ENCODE results near the gene CEP112.

Gene CEP112

DNA sequence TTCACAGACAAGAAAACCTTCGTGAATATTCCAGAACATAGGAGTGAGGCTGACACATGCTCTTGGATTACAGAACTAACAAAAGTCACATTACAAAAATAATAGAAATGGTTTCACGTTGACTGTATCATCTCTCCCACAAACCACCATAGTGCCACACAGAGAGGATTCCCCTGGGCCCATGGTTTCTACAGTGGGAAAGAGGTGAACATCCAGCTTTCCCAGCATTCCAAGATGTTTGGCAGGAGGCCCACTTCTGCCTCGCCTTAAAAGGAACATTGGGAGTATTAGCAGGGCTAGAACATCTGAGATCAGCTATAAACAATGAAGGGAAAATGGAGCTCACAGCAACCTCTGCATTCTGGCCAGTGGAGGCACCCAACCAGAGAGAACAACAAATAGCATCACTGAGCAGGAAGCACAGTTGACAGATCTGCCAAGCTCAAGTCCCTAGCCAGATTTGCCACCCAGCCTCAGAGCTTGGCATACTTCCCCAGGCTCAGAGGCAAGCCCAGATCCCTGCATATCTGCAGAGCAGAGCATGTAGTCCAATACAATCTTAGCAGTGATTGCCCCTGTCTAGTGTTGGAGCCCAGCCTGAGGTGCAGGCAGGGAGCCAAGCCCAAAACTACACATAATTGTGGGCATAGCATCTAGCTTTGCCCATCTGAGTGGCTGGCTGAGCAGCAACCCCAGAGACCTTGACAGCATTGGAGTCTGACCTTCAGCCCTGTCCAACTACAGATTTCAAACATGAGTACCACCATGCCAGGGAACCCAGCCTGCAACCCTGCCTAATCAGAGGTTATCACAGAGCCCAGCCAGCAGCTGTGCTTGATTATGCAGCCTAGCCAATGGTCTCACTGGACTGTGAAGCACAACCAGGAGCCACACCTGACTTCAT, 260.4 kb downstream of the CEP112 start:
- no peak for DNase-seq (ENCODE audit: low read depth in 3 of 3)

DNA sequence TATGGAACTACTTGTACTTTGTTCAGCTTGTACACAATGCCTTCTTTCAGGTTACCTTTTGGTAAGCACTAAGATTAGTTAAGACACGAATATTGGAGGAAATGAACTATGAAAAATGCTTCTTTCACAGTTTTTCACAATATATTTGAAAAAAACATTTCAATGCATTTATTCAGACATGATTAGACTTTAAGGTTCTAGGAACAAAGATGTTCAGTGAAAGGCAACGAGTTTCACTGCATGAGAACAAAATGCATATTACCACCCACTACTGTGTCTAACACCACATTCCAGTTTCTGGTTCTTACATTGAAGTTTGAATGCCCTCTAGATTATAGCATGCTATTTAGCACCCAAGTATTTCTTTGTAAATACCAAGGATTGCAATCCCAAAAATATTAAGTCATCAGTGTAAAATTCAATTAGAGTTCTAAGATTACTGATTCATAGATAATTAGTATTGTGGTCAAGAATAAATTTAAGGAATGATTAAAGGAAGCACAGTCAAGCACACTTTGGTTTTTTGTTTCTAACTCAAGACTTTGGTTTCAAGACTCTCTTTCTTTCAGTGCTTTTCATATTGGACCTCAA, 261.7 kb downstream of the CEP112 start:
- no peak for DNase-seq (ENCODE audit: low read depth in 3 of 3)

DNA sequence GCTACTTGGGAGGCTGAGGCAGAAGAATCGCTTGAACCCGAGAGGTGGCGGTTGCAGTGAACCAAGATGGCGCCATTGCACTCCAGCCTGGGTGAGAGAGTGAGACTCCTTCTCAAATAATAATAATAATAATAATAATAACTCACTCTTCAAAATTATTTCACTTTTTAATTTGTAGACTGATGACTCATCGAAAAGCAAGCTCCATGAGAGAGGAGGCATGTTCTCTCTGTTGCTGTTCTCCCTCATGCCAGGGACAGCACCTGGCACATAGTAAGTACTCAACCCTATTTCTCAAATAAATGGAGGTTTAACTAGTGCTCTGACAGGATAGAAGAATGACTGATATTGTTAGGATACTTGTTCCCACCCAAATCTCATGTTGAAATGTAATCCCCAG, 265.3 kb downstream of the CEP112 start:
- no peak for DNase-seq (ENCODE audit: low read depth in 3 of 3)

DNA sequence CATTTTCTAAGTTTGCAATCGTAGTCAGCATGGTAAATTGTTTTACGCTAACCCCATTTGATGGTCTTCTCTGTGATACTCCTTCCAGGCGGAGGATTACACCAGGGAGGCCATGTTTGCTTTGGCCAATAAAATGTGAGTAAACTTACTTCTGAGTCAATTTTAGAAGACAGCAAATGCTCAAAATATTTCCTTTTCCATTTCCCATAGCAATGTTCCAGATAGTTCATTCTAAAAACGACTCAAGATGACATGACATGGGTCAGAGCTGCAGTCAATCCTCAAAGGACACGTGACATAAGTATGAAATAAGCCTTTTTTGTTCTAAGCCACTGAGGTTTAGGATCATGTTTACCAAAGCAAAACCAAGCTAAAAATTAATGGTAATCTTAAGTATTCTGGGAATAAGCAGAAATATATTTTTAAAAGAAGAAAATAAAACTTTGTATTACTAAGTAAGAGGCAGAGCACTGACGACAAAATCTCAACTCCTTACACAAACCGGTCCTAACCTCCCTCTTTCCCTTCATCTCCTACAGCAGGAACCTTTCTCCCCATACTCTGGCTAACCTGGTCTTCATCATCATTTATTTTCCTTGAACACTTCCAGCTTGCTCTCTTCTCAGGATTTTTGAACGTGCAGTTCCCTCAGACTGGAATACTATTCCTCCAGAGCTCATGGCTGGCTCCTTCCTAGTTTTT, 266.2 kb downstream of the CEP112 start:
- no peak for DNase-seq (ENCODE audit: low read depth in 3 of 3)

DNA sequence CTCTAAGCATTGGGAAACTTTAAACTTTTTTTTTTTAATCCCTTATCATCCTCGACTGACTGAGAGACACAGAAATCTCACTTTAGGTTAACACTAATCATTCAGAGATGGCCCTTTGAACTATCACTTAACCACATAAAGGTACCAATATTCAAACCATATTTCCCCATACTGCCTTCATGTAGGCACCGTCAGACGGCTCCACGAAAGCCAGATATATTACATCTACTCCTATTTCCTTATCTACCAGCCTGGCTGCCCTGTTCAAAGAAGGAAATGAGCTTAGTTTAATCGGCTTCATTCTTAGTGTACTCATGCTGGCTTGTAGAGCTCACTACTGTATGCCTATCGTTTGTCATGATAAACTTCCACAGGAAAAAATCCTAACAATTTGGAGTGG, 270.9 kb downstream of the CEP112 start:
- DNase-seq (ENCODE audit: low read depth in 3 of 3), result no peak

DNA sequence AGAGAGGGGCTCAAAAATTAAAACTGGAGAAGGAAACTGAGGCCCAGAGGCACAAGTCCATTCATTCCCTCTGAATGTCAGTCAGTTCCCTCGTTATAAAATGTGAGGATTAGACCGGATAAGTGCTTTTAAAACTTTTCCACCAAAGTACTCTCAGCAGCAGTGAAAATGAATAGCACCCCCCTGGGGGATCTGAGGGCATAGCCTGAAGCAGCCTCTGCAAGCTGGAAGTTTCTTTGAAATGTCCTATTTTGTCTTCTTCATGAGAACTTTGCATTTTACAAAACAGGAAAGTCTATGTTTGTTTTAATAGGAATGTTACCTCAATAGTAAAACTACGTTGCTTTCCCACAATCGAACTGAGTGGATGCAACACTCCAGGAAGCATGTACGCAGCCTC, 273.0 kb downstream of the CEP112 start:
- no peak for DNase-seq (ENCODE audit: low read depth in 3 of 3)

DNA sequence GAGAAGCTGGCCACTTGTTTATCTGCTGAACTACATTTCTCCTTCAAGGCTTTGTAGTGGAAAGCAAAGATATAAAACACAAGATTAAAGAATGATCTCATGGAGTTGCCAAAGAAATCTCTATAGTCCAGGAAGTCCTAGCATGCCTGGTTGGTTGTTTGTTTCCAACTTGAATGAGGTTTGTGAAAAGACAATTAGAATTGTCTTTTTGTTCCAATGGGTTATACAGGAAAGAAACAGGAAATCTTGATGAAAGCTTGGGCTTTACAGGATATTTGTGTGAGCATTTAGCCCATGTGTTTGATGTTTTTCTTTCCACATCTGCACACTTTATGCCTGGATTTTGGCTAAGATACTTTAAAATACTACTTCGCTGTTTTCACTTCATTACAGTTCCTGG, 273.4 kb downstream of the CEP112 start:
- DNase-seq (ENCODE audit: low read depth in 3 of 3), result no peak

DNA sequence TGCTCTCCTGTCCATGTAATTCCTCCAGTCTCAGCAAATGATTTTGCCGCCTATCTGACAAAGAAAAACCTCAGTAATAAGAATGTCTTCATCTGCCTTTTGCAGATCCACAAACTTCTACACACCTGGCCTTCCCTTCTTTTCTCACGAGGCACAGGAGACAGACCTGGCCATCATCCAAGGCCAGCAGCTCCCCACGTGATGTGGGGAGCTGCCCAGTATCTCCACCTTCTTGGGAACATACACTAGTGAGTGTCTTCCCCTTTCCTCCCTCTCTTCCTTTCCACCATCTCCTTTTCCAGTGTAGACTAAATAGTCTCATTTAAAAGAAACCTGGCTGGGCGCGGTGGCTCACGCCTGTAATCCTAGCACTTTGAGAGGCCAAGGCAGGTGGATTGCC, 274.4 kb downstream of the CEP112 start:
- DNase-seq (ENCODE audit: low read depth in 3 of 3), result no peak

DNA sequence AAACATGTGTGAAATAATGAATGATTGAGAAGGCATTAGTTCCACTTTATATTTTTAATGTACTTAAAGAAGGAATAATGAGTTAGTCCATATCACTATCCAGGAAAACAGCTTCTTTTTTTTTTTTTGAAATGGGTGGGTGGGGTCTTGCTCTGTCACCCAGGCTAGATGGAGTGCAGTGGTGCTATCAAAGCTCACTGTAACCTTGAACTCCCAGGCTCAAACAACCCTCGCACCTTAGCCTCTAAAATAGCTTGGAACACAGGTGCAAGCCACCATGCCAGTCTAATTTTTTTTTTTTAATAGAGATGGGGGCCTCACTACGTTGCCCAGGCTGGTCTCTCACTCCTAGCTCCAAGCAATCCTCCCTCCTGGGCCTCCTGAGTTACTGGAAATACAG, 275.5 kb downstream of the CEP112 start:
- DNase-seq (ENCODE audit: low read depth in 3 of 3), result no peak

DNA sequence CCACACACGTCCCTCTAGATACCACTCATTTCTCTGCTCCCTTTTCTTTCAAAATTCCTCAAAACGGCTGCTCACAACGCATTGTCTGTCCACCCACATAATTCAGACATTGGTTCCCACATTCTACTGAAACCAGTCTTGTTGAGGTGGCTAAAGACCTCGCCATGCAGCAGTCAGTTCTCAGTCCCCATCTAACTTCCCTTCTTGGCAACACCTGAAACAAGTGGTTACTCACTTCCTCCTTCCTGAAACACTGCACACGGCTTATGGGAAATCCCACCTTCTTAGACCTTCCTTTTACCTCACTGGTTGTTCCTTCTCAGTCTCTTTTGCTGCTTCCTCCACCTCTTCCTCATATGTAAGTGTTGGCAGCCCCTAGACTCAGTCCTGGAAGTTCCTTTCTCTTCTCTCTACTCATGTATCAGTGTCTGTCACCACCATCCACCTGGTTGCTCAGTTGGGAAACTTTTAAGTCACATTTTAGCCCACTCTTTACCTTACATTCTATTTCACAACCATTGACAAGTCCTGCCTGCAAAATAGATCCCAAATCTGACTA, 277.1 kb downstream of the CEP112 start:
- DNase-seq (ENCODE audit: low read depth in 3 of 3), result no peak

DNA sequence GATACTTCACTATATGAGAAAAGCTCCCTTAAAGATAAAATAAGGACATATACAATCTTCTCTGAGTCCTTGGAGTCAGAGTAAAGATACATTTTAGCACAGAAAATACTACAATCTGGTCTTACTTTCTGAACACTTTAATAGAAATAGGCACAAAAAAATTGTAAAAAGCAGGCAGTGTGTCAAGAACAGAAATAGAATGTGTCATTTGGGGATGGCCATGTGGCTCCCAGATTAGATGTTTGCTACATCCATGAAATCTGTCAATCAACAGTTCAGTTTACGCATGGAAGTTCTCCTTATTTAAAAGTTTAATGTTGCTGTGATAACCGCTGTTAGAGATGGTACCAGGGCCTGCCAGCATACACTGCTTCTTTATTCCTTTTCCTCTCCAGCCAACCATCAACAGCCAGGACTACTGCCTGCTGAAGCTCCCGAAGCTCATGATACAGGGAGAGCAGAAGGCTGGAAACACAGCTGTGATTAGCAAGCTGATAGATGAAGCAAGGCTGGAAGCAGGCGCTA, 278.5 kb downstream of the CEP112 start:
- no peak for DNase-seq (ENCODE audit: low read depth in 3 of 3)

DNA sequence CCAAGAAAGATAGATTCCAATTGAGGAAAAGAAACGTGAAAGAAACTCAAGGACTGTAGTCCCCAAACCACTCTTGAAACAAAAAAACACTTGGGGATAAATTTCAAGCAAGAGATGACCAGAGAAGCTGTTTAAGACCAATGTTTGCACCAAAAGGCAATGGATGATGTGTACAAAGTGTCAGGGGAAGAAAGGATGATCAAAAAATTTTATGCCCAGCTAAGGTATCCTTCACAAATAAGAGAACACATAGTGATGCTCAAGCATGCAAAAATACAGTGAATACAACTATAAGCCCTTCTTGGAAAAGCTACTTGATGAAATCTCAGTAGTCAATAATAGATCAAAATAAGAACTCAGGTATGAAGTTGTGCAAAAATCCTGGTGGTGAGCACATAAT, 281.1 kb downstream of the CEP112 start:
- DNase-seq (ENCODE audit: low read depth in 3 of 3), result no peak

DNA sequence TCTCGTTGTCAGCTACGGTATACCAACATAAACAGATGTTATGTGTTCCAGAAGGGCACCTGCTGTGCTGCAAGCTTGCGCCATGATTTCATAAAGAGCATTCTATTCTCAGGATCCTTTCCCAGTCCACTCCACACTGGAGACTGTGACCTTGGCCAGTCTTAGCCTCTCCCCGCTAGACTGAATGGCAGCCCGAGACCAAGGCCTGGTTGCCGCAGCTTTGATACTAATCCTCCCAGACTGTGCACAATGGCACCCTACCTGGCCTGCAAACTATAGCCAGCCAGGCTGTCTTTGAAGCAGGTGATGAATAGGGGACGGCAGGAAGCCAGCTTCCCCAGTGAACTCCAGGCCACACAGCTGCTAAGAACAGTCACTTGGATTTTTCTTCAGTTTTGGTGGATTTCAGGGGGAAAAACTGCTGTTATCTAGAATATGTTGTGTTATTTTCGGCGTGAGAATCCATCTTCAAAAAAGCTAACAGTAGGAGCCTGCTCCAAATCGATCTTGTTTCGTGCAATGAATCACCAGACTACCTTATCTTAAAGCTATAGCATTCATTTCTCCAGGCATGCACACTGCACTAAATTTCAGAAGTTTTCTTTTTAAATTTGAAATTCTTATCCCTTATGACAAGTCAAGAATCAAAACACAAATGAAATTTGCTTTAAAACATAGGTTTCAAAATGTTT, 289.0 kb downstream of the CEP112 start:
- DNase-seq (ENCODE audit: low read depth in 3 of 3), result no peak

DNA sequence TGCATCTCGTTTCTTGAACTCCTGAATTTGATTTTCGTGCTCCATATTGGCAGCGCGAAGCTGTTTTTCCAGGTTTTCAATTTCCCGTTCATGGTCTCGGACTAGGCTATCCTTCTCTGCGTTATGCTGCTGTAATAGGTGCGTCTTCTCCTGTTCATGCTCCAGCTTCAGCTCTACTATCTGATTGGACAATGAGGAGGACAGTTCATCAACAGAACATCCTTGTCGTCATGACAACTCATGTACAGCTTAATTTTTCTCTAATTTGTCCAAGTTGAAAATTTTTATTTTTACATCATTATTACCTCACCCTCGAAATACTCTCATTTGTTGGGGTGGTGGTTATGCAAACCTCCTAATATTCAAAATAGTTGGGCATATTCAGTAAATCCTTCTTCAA, 289.8 kb downstream of the CEP112 start:
- no peak for DNase-seq (ENCODE audit: low read depth in 3 of 3)

DNA sequence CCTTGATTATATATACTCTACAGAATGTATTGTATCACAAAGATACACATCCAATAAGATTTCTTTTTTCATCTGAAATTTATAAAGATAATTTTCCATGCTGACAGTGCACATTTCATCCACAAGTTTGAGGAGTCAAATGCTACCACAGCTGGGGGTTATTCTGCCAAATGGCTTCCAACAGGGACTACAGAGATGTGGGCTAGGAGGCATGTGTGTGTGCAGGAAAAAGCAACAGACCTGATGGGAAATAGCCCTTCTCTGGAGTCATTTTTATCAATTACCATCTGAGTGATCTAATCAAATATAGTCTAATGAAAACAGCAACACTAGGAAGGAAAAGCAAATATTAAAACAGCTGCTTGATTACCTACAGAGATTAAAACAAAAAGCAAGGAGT, 290.5 kb downstream of the CEP112 start:
- DNase-seq (ENCODE audit: low read depth in 3 of 3), result no peak

DNA sequence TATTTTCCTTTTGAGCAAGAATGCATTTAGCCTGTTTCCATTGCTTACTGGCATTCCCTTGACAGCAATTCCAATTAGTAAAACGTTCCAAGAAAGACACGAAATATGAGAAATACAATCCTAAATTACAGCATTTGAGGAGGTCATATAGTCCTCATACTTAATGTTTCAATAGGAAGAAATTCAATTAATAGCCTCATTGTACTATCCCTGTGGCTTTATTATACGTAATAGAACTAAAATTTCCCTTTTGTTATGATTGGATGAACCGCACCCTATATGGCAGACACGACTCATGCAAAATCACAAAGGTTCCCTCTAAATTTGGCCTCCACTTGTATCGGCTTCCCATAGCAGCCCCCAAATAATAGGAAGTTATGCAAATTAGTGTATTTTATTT, 291.7 kb downstream of the CEP112 start:
- DNase-seq (ENCODE audit: low read depth in 3 of 3), result no peak

DNA sequence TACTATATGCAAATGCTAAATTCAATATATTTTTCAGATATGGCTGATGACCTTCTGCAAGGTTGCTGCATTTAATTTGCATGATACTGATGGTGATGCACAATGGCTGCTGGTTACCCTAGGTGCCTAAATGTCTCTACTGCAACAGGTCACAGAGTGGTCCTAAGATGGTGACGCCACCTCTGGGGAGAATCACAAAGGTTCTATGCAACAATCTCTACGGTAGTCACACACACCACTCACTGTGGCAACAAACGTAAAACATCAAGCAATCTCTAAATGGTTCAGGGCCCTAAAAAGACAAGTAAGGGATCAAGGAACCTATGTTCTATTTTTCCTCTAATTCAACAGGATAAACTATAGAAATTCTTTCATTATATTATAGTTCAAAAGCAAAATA, 293.3 kb downstream of the CEP112 start:
- DNase-seq (ENCODE audit: low read depth in 3 of 3), result no peak

DNA sequence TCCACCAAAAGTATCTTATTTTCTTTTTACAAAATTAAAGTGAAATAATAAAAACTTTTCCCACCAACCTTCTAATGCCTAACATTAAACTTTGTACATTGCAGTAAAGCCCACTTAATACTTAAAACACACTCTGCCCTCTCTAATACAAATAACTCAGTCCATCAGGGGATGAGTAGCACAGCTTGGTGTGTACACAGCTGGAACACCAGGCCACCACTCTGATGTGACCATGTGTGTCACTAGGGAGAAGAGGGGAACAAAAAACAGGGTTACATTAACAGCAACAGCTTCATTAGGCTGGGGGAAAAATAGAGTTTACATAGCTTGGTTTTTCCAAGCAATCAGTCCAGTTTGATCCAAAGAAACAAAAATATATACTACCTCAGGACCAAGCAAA, 295.0 kb downstream of the CEP112 start:
- no peak for DNase-seq (ENCODE audit: low read depth in 3 of 3)

DNA sequence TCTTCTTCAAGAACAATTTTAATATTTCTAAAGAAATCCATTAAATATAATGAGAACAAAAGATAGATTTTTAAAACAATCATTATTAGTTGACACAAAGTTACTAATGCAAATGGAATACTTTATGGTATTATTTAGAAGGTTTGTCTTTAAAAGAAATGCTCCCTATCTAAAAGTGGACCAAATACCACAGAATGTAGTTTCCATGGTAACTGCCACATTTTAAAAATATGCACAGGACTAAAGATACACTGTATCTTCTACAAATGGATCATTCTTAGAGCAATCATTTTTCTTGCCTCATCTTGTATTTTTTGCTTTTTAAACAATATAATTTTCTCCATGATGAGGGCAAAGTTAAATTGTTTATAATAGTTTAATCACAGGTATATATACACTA, 296.0 kb downstream of the CEP112 start:
- DNase-seq (ENCODE audit: low read depth in 3 of 3), result no peak

DNA sequence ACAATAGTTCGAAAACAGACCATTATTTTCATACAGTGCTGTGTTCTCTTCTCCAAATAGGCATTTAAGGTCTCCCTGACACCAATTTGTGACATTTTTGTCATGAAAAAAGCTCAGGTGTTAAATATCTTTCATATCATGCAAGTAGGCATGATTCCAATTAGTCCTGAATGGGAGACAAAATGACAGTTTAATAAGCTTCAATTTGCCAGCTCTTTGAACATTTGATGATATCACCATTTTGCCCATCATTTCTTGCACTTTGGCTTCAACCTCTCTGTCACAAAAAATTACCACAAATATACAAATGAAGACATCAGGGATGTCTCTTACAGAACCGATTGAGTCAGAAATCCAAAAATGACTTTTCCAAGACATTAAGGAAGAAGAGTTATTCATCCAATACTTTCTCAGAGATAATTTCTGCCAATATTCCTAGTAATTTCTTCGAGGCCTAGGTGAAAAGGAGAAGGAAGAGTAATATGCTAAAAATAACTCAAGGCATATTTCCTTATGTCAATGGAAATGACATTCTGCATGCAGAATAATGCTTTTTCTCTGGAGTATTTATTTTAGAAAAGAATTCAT, 298.1 kb downstream of the CEP112 start:
- no peak for DNase-seq (ENCODE audit: low read depth in 3 of 3)

DNA sequence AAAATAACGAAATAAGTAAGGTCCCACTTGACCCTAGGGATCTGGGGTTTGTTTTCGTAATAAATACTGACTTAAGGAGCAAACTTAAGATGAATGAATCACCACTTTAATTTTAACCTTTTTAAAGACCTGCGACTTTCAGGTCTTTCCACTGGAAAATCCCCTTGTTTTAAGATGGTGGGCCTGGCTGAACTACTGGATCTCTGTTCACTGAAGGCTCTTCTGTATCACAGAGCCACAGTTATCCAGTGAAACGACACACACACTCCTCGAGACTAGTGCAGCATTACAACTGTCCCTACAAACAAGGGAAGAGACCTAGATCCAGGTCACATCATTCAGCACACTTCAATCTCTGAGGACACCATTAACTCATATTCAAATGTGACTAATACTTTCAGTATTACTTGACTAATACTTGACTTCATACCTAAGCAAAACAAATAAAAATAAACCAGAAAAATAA, 299.0 kb downstream of the CEP112 start:
- no peak for DNase-seq (ENCODE audit: low read depth in 3 of 3)

All from stimulated activated CD4-positive, alpha-beta T cell treated with anti-CD3 and anti-CD28 coated beads, TNF-alpha, amount 100 ng/mL, for 24 hours (primary cell).